ENCODE results near the gene SPATA32. TPM values are rescaled to one million over a fixed set of nuclear protein-coding genes. Genes with fewer than 3 reads are reported as not detected.

SPATA32 gene
- total RNA-seq, 1 donor from 2014 or later = not detected

DNA sequence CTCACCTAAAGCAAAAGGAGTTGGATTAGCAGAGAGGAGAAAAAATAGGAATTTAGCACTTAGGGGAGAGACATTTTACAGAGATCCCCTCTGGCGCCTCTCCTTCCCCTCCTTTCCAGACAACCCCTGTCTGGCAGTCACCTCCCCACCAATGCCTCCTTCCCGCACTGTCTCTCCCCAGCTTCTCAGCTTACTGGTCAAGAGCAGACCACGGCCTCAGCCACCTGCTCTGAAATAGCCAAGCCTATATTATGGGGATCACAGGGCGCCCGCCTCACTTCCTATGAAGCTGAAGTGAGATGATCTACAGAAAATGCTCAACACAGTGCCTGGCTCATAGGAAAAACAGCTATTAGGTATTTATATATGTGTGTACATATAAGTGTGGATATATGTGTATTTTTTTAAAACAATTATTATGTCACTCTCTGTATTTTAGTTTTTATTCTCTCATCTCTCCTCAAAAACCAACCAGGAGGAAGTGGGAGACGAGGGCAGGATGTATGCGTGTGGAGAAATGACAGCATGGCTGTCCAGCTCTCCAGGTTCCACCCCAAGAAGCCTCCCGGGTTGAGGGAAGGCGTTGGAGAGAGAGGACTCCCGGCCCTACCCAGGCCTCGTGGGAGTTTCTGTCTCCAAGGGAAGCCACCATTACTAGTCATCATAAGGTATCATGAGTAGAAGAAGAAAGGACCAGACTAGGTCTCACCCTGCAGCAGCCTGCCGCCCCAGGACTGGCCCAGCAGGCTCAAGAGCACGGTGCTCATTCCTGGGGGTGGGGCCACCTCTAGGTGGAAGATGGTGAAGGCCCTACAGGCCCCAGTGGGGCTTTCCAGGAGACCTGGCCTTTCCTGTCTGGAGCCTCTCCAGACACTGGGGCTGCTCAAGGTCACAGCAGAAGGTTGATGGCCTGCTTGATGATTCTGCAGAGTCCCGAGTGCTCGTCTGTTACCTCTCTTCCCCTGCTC, 27.7 kb upstream of the SPATA32 start:
- intact Hi-C loops (cut with DNase I) = no loop called here
- TF ChIP-seq POLR2AphosphoS5 (IDR thresholded peaks at IDR 0.05; ENCODE audit: insufficient read depth in 1 of 2, low read depth in 1 of 2) = no peak
- TF ChIP-seq, protein P1, sequence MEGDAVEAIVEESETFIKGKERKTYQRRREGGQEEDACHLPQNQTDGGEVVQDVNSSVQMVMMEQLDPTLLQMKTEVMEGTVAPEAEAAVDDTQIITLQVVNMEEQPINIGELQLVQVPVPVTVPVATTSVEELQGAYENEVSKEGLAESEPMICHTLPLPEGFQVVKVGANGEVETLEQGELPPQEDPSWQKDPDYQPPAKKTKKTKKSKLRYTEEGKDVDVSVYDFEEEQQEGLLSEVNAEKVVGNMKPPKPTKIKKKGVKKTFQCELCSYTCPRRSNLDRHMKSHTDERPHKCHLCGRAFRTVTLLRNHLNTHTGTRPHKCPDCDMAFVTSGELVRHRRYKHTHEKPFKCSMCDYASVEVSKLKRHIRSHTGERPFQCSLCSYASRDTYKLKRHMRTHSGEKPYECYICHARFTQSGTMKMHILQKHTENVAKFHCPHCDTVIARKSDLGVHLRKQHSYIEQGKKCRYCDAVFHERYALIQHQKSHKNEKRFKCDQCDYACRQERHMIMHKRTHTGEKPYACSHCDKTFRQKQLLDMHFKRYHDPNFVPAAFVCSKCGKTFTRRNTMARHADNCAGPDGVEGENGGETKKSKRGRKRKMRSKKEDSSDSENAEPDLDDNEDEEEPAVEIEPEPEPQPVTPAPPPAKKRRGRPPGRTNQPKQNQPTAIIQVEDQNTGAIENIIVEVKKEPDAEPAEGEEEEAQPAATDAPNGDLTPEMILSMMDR (IDR thresholded peaks at IDR 0.05) = no peak
- no peak for TF ChIP-seq POLR2A (IDR thresholded peaks at IDR 0.05)
- H3K36me3 ChIP-seq = peaks cover 0 to 46% of the 10 kb centered on the region in 2 donors
- DNase-seq (ENCODE audit: extremely low spot score in 2 of 2) = no peak
- H3K27ac ChIP-seq = peak overlapping the region; percentile 3
- no peaks in the 10 kb centered on the region for H3K9me3 ChIP-seq
- H3K4me1 ChIP-seq = peaks cover 77% of the 10 kb centered on the region
- no peak overlapping the region for H3K4me3 ChIP-seq
- no peaks in the 10 kb centered on the region for H3K27me3 ChIP-seq

DNA sequence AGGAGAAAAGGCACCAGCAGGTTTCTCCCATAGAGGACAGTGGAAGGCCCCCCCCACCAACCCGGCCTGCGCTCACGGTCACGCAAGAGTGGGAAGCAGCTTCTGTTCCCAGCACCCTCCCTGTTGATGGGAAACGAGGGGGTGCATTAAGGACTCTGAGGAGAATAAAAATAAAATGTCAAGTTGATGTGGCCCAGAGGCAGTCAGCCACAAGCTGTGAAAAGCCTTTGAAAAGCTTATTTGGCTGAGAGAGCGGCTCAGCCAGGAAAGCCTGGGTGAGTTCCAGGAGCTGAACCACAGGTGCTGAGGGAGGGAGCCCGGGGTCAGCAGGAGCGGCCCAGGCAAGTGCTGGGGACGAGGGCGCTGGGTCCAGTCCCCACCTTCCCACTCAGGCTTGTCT, 26.9 kb upstream of the SPATA32 start:
- H3K27me3 ChIP-seq = no peaks in the 10 kb centered on the region
- no peak overlapping the region for H3K27ac ChIP-seq
- intact Hi-C loops (cut with DNase I) = no loop called here
- H3K4me3 ChIP-seq = no peak overlapping the region
- peaks cover 0 to 54% of the 10 kb centered on the region in 2 donors for H3K36me3 ChIP-seq
- no peak for DNase-seq (ENCODE audit: extremely low spot score in 2 of 2)
- no peaks in the 10 kb centered on the region for H3K9me3 ChIP-seq
- TF ChIP-seq POLR2A (IDR thresholded peaks at IDR 0.05) (no peak), POLR2AphosphoS5 (IDR thresholded peaks at IDR 0.05; ENCODE audit: insufficient read depth in 1 of 2, low read depth in 1 of 2) (peak in 1 of 2 donors; percentile 14)
- TF ChIP-seq, protein P1 (IDR thresholded peaks at IDR 0.05) = no peak
- peaks cover 77% of the 10 kb centered on the region for H3K4me1 ChIP-seq

DNA sequence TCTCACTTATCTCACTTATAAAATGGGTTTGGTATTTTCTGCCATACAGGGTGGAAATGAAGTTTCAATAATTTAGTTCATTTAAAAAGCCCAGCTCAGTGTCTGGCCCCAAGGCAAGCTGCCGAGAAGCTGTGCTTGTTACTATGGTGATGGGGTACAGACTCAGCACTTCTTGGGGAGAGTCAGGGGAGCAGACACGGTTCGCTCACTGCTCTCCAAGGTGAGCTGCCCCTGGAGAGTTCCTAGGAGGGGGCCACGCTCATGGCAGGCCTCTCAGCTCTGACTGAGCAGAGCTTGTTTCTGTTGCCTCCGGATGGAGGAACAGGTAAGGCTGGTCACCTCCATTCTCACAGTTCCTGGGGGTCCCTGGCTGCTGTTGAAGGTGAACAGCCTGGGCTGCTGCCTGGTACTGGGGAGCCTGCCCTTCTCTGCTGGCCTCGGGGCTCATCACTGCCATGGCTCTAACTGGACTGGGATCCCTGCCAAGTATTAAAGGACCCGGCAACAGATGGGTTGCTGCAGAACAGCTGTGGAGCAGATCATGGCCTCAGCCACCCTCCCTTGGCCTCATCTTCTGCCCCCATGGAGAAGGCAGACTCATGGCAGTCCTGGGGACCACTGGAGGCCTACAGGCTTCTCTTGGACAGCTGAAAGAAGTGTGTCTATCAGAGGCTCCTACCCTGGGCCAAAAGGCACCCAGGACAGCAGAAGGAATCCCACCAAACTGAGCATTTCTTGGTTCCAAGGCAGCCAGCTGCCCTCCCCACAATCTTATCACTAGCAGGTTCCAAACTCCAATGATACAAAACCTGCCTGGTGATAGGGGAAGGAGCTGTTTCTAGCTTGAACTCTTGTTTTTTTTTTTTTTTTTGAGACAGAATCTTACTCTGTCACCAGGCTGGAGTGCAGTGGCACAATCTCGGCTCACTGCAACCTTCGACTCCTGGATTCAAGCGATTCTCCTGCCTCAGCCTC, 25.9 kb upstream of the SPATA32 start:
- H3K9me3 ChIP-seq = no peaks in the 10 kb centered on the region
- H3K4me3 ChIP-seq = no peak overlapping the region
- H3K4me1 ChIP-seq = peaks cover 70% of the 10 kb centered on the region
- no peaks in the 10 kb centered on the region for H3K27me3 ChIP-seq
- H3K27ac ChIP-seq = no peak overlapping the region
- no peak for TF ChIP-seq POLR2AphosphoS5 (IDR thresholded peaks at IDR 0.05; ENCODE audit: insufficient read depth in 1 of 2, low read depth in 1 of 2)
- TF ChIP-seq, protein P1 (IDR thresholded peaks at IDR 0.05) = no peak
- no peak for TF ChIP-seq POLR2A (IDR thresholded peaks at IDR 0.05)
- intact Hi-C loops (cut with DNase I) = no loop called here
- DNase-seq (ENCODE audit: extremely low spot score in 2 of 2) = no peak
- H3K36me3 ChIP-seq = peaks cover 0 to 64% of the 10 kb centered on the region in 2 donors

DNA sequence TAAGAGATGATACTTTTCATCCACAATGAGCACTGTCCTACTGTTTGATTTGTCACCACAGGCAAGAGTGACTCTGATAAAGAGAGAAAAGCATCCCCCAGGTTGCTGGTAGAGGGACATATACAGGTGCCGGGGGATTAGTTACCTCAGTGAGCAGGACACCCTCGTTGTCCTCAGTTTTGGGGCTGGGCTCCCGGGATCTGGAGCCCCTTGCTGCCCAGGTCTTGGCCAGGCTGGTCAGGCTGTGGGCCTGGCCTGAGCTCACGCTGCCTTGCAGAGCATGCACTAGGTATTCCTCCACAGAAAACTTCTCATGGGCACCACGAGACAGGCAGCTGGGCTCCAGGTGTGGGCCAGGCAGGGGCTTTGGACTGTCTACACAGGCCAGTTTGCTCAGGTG, 24.4 kb upstream of the SPATA32 start:
- Histone ChIP-seq H3K27me3 (no peaks in the 10 kb centered on the region), H3K36me3 (peaks cover 0 to 66% of the 10 kb centered on the region in 2 donors), H3K27ac (no peak overlapping the region), H3K4me3 (no peak overlapping the region), H3K9me3 (no peaks in the 10 kb centered on the region), H3K4me1 (peaks cover 61% of the 10 kb centered on the region)
- DNase-seq (ENCODE audit: extremely low spot score in 2 of 2) = no peak
- TF ChIP-seq, protein P1 (IDR thresholded peaks at IDR 0.05) = no peak
- no peak for TF ChIP-seq POLR2AphosphoS5 (IDR thresholded peaks at IDR 0.05; ENCODE audit: insufficient read depth in 1 of 2, low read depth in 1 of 2)
- TF ChIP-seq POLR2A (IDR thresholded peaks at IDR 0.05) = no peak
- intact Hi-C loops (cut with DNase I) = no loop called here
